Right lobe of liver (tissue), 4 donors: ENCODE results near the gene RNASEH2B.

Source experiments
- CTCF ChIP-seq, 4 donors: fragments of 200-600 bp in 3 of 4; fragments of 450-650 bp in 1 of 4; IDR thresholded peaks; one replicate each; pipeline versions ENCODE4 v1.5.1 to v1.8.0; 2016 to 2022; ENCODE audit warnings: antibody characterized with exemption in 4 of 4, mild to moderate bottlenecking in 2 of 4
- POLR2A ChIP-seq: fragments of 450-650 bp; IDR thresholded peaks from one replicate; pipeline ENCODE4 v1.6.1; 2017; ENCODE audit warnings: antibody characterized with exemption, mild to moderate bottlenecking
- donor health status: DM: no; HTN: no; CAD: no.
- donor health status: DM: no; HTN: no; CAD: no.
- donor health status: DM: no; HTN: yes; CAD: no.

- TF ChIP-seq CTCF (IDR thresholded peaks at IDR 0.05) (no peak), POLR2A (no peak)
Measured at GRCh38 chr13:50894012-50894411, 15.6 kb upstream of the RNASEH2B start.
